GM23248 (cell line): ENCODE measurements around the gene NKAIN2.

Experiments used
- EZH2 ChIP-seq: fragments of 200-600 bp; sonication (generic); IDR thresholded peaks from 2 replicates; pipeline ENCODE4 v1.6.1; 2018; ENCODE audit warnings: antibody characterized with exemption, mild to moderate bottlenecking; ENCODE audit not compliant: insufficient read depth, poor library complexity, severe bottlenecking
- EZH2phosphoT487 ChIP-seq: fragments of 200-600 bp; sonication (generic); IDR thresholded peaks from 2 replicates; pipeline ENCODE4 v1.6.1; 2018; ENCODE audit warnings: antibody characterized with exemption, moderate library complexity, mild to moderate bottlenecking, low read depth; ENCODE audit not compliant: insufficient read depth

DNA sequence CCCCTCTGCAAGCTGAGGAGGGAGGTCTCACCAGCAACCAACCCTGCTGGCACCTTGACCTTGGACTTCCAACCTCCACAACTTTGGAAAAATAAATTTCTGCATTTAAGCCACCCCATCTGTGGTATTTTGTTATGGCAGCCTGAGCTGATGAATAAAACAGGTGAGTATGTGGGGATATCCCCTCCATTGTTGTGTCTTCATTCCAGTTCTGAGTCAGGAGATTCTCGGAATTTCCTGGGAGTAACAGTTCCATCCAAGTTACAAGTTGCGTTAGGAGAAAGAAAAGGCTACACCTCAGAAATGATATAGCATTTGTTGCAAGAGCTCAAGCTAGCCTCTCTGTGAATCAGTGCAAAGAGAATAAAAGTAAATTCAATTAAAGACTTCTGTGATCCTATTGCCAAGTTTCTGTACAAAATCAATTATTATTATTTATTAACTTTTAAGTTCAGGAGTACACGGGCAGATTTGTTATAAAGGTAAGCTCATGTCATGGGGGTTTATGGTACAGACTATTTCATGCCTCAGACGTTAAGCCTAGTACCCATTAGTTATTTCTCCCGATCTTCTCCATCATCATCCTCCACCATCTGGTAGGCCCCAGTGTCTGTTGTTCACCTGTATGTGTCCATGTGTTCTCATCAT lies 153.0 kb downstream of the NKAIN2 start:
- no peak for TF ChIP-seq EZH2
- no peak for TF ChIP-seq EZH2phosphoT487
